Fibroblast of mammary gland (primary cell): ENCODE measurements around the gene ABLIM3.

Experiments
- DNase-seq: peaks from one replicate; pipeline ENCODE4 v3.0.0-alpha.2; 2010; ENCODE audit warnings: low read depth
- H3K4me3 ChIP-seq: 2 replicates; pipeline ENCODE4 v1.5.1; 2011; ENCODE audit warnings: low read depth, mild to moderate bottlenecking, low read length, moderate library complexity; ENCODE audit not compliant: control insufficient read depth
- CTCF ChIP-seq: conservative IDR thresholded peaks from 2 replicates; pipeline ENCODE4 v1.5.1; 2011; ENCODE audit warnings: low read depth, low read length, inconsistent platforms; ENCODE audit not compliant: control insufficient read depth, insufficient read depth

The ABLIM3 gene

GRCh38 chr5:149273237-149273636 is 131.9 kb downstream of the ABLIM3 start:
- DNase-seq: no peak
- no peak overlapping the region for H3K4me3 ChIP-seq
- TF ChIP-seq CTCF: no peak

DNA sequence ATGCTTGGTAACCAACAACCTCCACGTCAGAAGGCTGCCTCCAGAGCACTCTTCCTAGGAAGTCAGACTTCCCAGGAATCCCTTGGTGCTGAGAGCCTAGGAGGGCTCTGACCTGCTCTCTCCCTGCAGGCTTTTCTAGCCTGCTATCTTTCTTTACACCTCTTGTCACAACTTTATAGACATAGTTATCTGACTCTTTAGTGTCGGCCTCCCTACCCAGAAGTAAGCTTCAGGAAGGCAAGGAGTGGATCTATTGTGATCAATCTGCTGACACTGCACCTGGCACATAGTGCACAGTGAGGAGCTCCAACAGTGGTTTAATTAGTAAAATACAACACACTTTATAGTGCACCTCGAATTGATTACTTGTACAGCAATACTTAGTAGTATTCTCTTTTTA is 132.7 kb downstream of the ABLIM3 start:
- TF ChIP-seq CTCF: no peak
- H3K4me3 ChIP-seq: no peak overlapping the region

DNA sequence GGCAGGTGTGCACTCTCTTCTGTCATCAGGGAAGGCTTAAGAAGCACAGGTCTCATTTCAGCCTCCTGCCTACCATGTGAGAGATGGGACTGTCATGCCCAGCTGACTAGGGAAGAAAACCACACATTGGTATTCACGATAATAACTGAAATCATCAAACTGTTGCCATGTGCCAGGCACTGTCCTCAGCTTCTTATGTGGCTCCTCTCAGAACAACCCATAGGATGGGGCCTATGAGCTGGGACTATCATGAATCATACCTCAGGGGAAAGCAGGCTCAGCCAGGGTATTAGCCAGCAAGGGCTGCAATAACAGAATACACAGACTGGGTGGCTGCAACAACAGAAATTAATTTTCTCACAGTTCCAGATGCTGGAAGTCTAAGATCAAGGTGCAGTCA is 133.6 kb downstream of the ABLIM3 start:
- no peak for TF ChIP-seq CTCF
- peak; percentile 60 for DNase-seq
- no peak overlapping the region for H3K4me3 ChIP-seq

More for the DNA sequence above, 132.7 kb downstream of the ABLIM3 start:
- DNase-seq: no peak

GRCh38 chr5:149277801-149278200 is 136.5 kb downstream of the ABLIM3 start:
- TF ChIP-seq CTCF: no peak
- no peak overlapping the region for H3K4me3 ChIP-seq
- DNase-seq: peak; percentile 38

DNA sequence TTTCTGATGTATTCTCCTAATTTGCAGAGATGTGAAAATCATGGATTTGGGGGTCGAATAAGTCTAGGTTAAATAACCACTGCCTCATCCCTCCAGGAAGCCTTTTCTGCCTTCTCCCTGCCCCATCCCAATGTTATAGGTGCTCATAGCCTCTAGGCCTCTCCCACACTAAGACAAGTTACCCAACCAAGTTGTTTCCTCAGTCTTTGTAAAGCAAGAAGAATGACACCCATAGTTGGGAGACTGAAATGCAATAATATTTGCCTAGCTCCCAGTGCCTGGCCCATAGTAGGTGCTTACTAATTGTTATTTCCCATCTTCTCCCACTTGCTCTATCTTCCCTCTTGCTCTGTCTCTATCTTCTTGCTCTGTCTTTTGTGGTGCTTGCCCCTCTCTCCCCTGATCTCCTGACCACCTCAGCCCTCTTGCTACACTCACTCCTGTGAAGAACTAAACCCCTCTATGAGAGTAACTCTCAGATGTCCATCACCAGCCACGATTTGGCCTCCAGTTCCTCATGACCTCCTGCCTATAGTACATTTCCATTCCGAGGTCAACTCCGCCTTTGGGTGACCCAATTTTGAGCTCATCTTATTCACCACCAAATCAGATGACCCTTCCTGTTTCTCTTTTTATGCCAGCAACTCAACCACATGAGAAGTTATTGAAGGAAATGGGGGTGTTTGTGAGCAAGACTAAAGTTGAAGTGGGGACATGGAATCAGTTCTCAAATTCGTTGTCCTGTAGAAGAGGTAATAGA is 137.3 kb downstream of the ABLIM3 start:
- no peak for TF ChIP-seq CTCF
- no peak for DNase-seq

GRCh38 chr5:149279661-149280060 is 138.4 kb downstream of the ABLIM3 start:
- H3K4me3 ChIP-seq: no peak overlapping the region
- DNase-seq: no peak
- TF ChIP-seq CTCF: no peak

More for the DNA sequence above, 137.3 kb downstream of the ABLIM3 start:
- no peak overlapping the region for H3K4me3 ChIP-seq
